Fibroblast of mammary gland (primary cell): ENCODE results near the gene CGB2.
A peak's percentile ranks its signal among the peaks of the same experiment; 100 is the strongest.
"Not testable (repeated sequence)": the region's sequence is repeated elsewhere in the genome, so short reads cannot be mapped to it uniquely, and the experiment has no call there.

Experiments
- DNase-seq: peaks from one replicate; pipeline ENCODE4 v3.0.0-alpha.2; 2010; ENCODE audit warnings: low read depth
- H3K4me3 ChIP-seq: 2 replicates; pipeline ENCODE4 v1.5.1; 2011; ENCODE audit warnings: low read depth, mild to moderate bottlenecking, low read length, moderate library complexity; ENCODE audit not compliant: control insufficient read depth
- CTCF ChIP-seq: conservative IDR thresholded peaks from 2 replicates; pipeline ENCODE4 v1.5.1; 2011; ENCODE audit warnings: low read depth, low read length, inconsistent platforms; ENCODE audit not compliant: control insufficient read depth, insufficient read depth

The CGB2 gene

DNA sequence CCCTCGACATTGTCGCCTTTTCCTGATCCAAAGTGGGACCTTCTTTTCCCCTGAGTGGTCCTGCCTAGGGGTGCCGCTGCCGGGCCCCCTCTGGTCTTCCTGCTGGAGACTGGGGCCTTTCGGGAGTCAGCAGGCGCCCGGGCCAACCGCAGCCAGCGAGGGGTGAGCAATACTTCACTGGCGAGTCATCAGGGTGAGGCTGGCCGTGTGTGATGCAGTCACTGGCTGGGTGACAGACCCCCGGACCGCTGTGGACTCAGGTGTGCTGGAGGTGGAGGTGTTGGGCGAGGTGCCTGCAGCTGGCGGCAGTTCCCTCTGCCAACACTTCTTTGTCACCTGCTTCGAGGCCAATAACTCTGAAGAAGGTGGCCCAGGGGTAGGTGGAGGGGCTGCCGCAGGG lies 10.5 kb downstream of the CGB2 start:
- peak; percentile 26 for DNase-seq
- no peak for TF ChIP-seq CTCF
- no peak overlapping the region for H3K4me3 ChIP-seq

DNA sequence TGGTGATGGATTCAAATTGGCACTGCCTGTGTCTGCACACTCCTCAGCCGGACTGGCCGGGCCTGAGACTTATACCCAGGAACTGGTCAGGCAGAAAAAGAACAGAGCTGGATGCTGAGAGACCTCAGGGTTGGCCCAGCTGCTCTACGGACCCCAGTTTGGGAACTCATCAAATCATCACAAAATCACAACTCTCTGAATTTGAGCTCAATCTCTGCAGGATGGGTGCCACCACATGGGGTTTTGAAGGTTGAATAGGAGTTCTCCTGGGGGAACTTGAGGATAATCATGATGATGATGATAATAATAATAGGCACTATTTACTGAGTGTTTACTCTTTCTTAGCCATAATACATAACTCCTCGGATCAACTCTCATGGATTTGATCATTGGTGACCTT lies 11.0 kb downstream of the CGB2 start:
- DNase-seq, H3K4me3 ChIP-seq: not testable (repeated sequence)

- DNase-seq, H3K4me3 ChIP-seq: not testable (repeated sequence)
These were observed 11.9 kb downstream of the CGB2 start, which contains the start of gene CGB5 for GRCh38 chr19:49043548-49043947. Gene CGB5 (plus strand): TSS chr19:49043848. CDS start chr19:49044210, 362 bp downstream.

- not testable (repeated sequence) for H3K4me3 ChIP-seq, DNase-seq
These were observed 17.3 kb downstream of the CGB2 start, which contains the start of gene CGB8 for GRCh38 chr19:49049011-49049410. Gene CGB8 (minus strand): TSS chr19:49049111. CDS start chr19:49048739, 372 bp downstream.

DNA sequence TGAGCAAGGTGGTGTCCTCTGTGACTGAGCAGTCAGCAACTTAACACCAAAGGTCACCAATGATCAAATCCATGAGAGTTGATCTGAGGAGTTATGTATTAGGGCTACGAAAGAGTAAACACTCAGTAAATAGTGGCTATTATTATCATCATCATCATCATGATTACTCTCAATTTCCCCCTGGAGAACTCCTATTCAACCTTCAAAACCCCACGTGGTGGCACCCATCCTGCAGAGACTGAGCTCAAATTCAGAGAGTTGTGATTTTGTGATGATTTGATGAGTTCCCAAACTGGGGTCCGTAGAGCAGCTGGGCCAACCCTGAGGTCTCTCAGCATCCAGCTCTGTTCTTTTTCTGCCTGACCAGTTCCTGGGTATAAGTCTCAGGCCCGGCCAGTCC lies 18.1 kb downstream of the CGB2 start:
- H3K4me3 ChIP-seq, DNase-seq: not testable (repeated sequence)

DNA sequence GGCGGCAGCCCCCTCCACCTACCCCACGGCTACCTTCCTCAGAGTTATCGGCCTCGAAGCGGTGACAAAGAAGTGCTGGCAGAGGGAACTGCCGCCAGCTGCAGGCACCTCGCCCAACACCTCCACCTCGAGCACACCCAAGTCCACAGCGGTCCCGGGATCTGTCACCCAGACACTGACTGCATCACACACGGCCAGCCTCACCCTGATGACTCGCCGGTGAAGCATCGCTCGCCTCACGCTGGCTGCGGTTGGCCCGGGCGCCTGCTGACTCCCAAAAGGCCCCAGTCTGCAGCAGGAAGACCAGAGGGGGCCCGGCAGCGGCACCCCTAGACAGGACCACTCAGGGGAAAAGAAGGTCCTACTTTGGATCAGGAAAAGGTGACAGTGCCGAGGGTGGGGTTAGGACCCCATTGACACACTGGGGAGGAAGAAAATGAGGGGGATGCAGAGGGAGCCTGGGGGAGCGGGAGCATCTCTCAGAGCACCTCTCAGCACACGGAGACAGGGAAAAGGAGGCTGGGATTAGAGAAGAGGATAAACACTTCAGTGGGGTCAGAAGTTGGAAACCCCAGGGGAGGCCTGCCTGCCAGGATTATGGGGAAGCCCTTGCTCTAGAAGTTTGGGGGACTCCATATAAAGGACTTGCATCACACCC lies 18.8 kb downstream of the CGB2 start:
- peak; percentile 68 for DNase-seq

DNA sequence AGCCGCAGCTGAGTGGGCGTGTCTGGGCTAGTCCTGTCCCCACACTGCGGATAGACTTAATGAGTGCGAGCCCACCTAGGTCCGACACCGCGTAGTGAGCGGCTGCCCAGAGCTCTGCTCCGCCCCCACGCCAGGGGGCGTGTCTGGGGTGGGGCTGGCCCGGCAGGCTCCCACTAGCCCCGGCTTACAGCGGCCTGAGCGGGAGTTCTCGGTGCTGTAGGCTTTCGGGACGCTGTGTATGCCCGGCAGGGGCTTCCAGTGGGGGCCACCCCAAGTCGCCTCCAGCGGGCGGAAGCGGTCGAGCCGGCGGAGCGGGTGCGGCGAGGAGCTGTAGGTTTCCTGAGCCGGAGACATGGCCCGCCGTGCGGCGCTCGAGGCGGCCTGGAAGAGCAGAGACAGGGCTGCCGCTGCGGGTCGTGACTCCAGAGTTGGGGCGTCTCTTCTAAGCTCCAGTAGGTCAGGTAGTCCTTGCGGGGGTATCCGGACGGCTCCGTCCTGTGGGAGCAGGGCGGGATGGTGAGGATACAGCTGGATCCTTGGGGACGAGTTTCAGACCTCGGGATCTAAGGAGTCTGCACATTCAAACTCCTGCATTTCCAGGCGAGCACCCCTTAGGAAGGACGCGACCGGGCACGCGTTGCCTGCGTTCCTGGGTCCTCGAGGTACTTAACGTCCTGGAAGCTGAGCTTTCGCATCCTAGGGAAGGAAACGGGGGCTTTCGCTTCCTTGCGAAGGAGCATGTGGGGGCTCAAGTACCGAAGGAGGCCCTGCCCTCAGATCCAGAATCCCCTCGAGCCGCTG lies 24.6 kb downstream of the CGB2 start:
- DNase-seq: peak; percentile 21
- no peak for TF ChIP-seq CTCF
- H3K4me3 ChIP-seq: peak overlapping the region; percentile 50

More for the DNA sequence above, 18.8 kb downstream of the CGB2 start:
- not testable (repeated sequence) for H3K4me3 ChIP-seq

GRCh38 chr19:49056902-49057596 lies 25.4 kb downstream of the CGB2 start:
- peak overlapping the region; percentile 50 for H3K4me3 ChIP-seq
- not testable (repeated sequence) for DNase-seq

DNA sequence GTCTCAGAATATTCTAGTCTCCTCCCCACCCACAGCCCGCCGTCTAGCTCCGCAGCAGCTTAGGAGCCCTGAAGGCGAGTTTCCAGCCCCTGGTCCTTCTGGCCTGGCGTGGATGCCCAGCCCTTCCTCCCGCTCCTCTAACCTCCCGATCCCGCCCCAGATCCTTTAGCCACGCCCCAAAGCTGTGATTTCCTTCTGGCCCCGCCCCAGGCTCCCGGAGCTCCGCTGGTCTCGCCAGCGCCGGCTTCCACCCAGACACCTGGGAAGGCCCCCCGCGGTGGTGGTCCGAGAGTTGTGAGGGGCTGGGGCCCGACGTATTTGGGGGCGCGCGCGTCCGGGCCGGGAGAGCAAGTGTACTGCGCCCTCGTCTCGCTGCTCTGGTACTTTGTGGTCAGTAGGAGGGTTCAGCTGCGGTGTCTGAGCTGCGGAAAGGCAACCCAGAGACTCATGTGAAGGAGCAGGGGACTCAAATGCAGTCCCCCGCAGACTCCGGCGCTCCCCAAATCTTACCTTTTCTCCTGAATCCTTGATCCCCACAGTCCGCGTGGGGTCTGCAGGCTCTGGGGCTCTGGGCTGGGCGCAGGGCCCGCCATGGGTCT lies 26.0 kb downstream of the CGB2 start, which contains the start of gene CGB7:
Gene CGB7, minus strand, starts transcription at position 114 of the 599 bp plus-strand sequence. CDS start 2,374 bp downstream, outside the sequence.
- no peak for TF ChIP-seq CTCF
- H3K4me3 ChIP-seq: peak within 1 kb of the TSS; percentile 50
- peak; percentile 38 for DNase-seq
